ENCODE data around the gene JCHAIN.

JCHAIN gene

GRCh38 chr4:70634482-70634881, 31.8 kb downstream of the JCHAIN start:
- DNase-seq: no peak

- peak; percentile 65 for DNase-seq
These were observed 34.3 kb downstream of the JCHAIN start for GRCh38 chr4:70632028-70632427.

DNA sequence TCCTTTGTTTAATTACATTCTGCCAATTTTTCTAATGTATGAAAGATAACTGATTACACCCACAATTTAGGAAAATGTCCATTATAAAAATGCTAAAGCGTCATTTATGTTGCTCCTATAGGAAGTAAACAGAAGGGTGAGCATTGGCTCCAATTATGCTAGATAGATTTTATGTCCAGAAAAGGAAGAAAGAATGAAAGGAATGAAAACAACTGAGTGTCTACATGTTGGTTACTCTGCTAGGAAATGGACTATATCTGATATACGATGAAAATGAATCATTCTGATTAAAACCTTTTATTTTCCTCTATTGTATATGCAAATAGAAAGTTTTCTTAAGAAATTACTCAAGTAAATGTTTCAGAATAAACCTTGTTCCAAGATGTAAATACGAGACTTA, 36.1 kb downstream of the JCHAIN start:
- DNase-seq: no peak

- DNase-seq: no peak
These were observed 36.7 kb downstream of the JCHAIN start for GRCh38 chr4:70629469-70630090.

- DNase-seq: no peak
These were observed 37.9 kb downstream of the JCHAIN start, which contains the start of gene ENAM for GRCh38 chr4:70628444-70628843. TSS of gene ENAM (plus strand) at chr4:70628744. CDS start at chr4:70629501, 757 bp downstream.

DNA sequence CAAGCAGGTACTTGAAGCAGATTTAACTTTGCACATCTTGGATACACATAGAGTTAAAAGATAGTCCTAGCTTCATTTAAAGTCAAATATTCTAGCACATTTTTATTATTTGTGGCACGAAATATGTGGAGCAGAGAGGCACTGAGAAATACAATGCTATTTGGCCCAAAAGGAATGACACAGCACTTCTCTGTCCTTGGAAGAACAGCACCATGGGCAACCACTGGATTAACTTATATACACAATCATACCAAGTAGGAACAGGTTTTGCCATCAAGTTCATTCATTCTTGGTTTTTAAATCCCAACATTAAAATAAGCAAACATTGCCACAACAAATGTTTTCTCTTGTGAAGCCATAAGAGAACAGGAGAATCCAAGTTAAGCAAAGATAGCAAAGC, 38.7 kb downstream of the JCHAIN start:
- no peak for DNase-seq

DNA sequence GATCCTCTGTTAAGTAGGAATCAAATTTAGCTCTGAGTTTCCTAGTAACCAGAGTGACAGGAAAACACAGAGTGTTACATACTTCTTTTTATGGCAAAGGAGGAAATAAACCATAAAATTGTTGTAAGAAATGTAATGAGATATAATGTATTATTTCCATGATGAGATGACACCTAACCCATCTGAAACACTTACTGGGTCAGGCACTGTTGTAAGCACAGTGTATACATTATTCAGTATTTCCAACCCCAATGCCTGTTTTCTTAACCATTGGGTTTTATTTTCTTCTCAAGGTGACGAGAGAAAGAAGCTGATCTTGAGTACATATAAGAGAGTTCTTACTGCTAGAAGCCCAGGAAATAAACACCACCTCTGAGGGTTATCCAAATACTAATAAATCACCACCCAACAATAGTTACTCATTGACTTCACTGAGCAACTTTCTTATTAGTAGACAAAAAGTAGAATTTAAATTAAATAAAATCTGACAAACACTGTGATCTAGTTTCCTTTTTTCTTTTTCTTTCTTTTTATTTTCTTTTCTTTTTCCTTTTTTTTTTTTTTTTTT, 42.0 kb downstream of the JCHAIN start:
- DNase-seq: no peak

DNA sequence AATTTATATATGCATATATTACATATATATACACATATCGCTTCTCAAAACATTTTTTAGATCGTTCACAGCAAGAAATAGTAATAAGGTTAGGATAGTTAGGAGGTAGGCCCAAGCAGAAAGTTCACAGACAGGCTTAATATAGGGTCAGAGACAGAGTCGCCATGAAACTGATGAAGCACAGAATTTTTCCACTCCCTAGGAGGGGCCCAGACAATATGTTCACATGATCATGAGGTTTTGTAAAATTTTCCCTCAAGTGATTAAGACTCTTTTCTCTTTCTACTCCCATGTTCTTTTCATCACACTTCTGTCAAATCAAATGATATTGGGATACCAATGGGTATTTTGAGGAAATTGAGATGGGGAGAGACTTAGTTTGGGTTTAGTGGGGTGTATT, 43.0 kb downstream of the JCHAIN start:
- no peak for DNase-seq

- DNase-seq: no peak
These were observed 46.5 kb downstream of the JCHAIN start for GRCh38 chr4:70619778-70620177.

- DNase-seq: no peak
These were observed 47.0 kb downstream of the JCHAIN start for GRCh38 chr4:70619288-70619687.

- no peak for DNase-seq
These were observed 52.1 kb downstream of the JCHAIN start for GRCh38 chr4:70614184-70614555.

DNA sequence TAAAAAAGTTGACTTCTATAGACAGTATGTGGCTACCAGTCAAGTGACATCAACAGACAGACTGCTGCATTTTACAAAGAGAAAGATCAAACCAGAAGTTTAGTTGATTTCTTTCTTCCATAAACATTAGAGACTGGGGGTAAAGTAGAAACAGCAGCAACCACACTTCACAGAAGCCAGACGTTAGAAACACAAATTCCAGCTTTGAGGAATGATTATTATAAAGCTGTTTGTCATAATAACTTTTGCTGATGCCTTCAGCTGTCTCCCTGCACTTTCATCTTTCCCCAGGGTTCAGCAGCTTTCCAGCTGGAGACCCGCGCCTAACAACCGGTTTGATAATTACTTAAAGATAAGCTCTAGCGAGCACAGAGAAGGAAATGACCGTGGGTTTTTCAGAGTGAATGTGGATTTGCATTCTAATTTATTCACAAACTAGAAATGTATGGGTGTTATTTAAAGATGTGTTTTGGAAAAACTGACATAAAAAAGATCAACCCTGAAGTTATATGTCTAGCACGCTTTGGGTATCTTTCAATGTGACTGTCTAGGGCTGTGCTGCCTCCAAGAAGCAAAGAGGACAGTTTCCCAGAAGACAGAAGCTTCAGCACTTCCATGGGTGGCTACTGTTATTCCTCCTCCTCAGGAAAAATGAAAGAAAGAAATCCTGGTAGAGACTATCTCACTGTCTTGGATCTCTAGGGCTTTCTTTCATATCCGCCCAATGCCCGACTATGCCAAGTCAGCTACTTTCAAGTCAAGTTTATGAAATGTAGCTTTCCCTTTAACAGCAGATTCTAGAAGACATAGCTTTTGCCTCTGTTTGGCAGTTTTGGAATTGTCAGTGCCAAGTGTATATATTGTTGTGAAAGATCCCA, 52.8 kb downstream of the JCHAIN start:
- DNase-seq: peak; percentile 17

DNA sequence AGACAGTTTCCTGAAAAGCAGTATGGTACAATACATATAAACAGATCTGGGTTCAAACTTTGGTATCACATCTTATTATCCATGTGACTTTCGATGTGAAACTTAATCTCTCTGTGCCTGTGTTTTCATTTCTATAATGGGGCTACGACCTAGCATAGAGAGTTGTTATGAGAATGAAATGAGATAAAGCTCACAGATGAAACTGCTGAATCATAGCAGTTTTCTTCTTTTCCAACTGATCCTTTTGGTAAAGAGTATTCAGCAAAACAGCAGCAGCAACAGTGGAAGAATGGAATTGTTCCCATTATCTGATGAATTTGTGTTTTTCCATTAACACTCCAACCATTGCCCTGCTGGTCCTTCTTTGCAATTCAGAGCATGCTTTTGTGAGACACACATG, 58.0 kb downstream of the JCHAIN start:
- DNase-seq: no peak

DNA sequence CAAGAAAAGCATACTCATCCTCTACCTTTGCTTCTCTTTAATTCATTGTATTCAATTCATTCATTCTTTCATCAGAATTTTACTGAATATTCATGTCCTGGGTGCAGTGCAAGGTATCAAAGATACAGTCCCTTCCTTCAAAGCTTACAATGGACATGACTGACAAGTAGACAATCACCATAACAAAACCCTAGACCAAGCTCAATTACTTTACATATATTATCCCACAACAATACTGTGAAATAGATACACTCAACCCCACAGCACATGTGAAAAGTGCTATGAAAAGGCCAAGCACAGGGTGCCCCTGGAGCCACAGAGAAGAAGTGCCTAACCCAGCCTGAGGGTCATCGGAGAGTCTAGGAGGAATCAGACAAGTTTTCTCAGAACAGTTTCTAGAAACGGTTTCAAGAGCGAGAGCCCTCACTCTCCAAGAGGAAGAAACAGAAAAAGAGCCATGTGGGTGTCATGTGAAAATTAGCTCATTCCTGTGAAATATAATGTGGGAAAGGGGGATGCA, 58.9 kb downstream of the JCHAIN start:
- DNase-seq: no peak

DNA sequence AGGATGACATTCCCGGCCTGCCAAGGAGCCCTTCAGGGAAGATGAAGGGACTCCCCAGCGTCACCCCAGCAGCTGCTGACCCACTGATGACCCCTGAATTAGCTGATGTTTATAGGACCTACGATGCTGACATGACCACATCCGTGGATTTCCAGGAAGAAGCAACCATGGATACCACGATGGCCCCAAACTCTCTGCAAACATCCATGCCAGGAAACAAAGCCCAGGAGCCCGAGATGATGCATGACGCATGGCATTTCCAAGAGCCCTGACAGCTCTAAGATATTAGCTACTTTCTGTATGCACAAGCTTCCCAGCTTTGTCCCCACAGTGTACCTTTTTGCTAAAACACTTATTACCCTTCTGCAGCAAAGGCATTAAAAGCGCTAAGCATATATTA, 59.8 kb downstream of the JCHAIN start:
- no peak for DNase-seq

Measured in EL (cell line).